K562 (cell line): Measurements from ENCODE around the gene MICAL2. TPM values are rescaled to one million over a fixed set of nuclear protein-coding genes. Genes with fewer than 3 reads are reported as not detected.

Experiments used
- ATAC-seq: fragments of 200-7000 bp; cut with Tn5 transposase; 3 replicates; pipeline ENCODE4 v1.9.1; 2020; ENCODE audit warnings: moderate library complexity
- BruUV-seq: library from RNA; stranded (reverse); fragments of 400-500 nt; replicated peaks from 2 replicates; lab custom pipeline; 2021; lab: Mats Ljungman, UMichigan
- CTCF ChIA-PET: fragments of 300-600 bp; formaldehyde crosslinking; extraction: SDS; loops from one replicate; lab custom pipeline; 2021; ENCODE audit warnings: low intra/inter-chr PET ratio; lab: Yijun Ruan, JAX
- POLR2A ChIA-PET: fragments of 300-600, 350-650 bp; sonication (Branson Sonifier 250); formaldehyde crosslinking; extraction: SDS; loops from one replicate; lab custom pipeline; 2021; ENCODE audit warnings: antibody characterized with exemption, inconsistent platforms; lab: Yijun Ruan, JAX
- DNase-seq, 4 experiments: peaks; one replicate each; pipeline versions ENCODE4 v3.0.0 to v3.0.0-alpha.2; 2011 to 2018; ENCODE audit warnings: low spot score in 3 of 4, mixed read lengths in 3 of 4; ENCODE audit errors: extremely low read depth in 1 of 4
- FAIRE-seq: peaks from 2 replicates; lab custom pipeline; 2011; peaks lifted over from hg19 to GRCh38; lab: Jason Lieb, UNC
- H2AFZ ChIP-seq: 2 replicates; pipeline ENCODE4 v1.6.0; 2011; ENCODE audit warnings: low read depth, low read length, control low read depth, inconsistent platforms
- H3K27ac ChIP-seq: fragments of 200-600 bp; 3 replicates; pipeline ENCODE4 v1.8.0; 2011; ENCODE audit warnings: low read depth, mild to moderate bottlenecking, control low read depth, inconsistent platforms, low read length, moderate library complexity, mixed read lengths; ENCODE audit errors: extremely low read depth
- H3K27me3 ChIP-seq, 2 experiments: fragments of 300-600 bp in 1 of 2; 2 replicates in 1 of 2; 3 replicates in 1 of 2; pipeline versions ENCODE4 v1.6.0 to v1.8.0; 2011; ENCODE audit warnings: inconsistent platforms in 2 of 2, low read length in 2 of 2, mild to moderate bottlenecking in 1 of 2, mixed read lengths in 1 of 2, moderate library complexity in 1 of 2; ENCODE audit not compliant: control insufficient read depth in 2 of 2, insufficient read depth in 2 of 2
- H3K36me3 ChIP-seq: fragments of 300-600 bp; 3 replicates; pipeline ENCODE4 v1.8.0; 2011; ENCODE audit warnings: mild to moderate bottlenecking, low read length, inconsistent platforms; ENCODE audit not compliant: control insufficient read depth, insufficient read depth
- H3K4me1 ChIP-seq, 2 experiments: fragments of 200-600 bp in 1 of 2; replicated peaks in 1 of 2; 2 replicates in 1 of 2; 3 replicates in 1 of 2; pipeline versions ENCODE4 v1.5.1 to v1.8.0; 2011; ENCODE audit warnings: inconsistent platforms in 2 of 2, low read length in 2 of 2, mild to moderate bottlenecking in 1 of 2, mixed read lengths in 1 of 2, moderate library complexity in 1 of 2; ENCODE audit not compliant: control insufficient read depth in 2 of 2, insufficient read depth in 2 of 2
- H3K4me2 ChIP-seq: 2 replicates; pipeline ENCODE4 v1.6.1; 2011; ENCODE audit warnings: low read length, control low read depth, inconsistent platforms, mixed read lengths; ENCODE audit not compliant: insufficient read depth
- H3K4me3 ChIP-seq: fragments of 200-600 bp; sonication (generic), shearing (Covaris generic); 2 replicates; pipeline ENCODE4 v1.5.1; 2016; ENCODE audit warnings: control low read depth, inconsistent platforms
- H3K79me2 ChIP-seq: fragments of 200-600 bp; 3 replicates; pipeline ENCODE4 v1.8.0; 2011; ENCODE audit warnings: low read length, inconsistent platforms; ENCODE audit not compliant: control insufficient read depth, insufficient read depth
- H3K9ac ChIP-seq, 2 experiments: 2 replicates each; pipeline versions ENCODE4 v1.6.0 to v1.6.1; 2011; ENCODE audit warnings: low read depth in 2 of 2, low read length in 2 of 2, control low read depth in 1 of 2, inconsistent platforms in 1 of 2, mild to moderate bottlenecking in 1 of 2, mixed read lengths in 1 of 2; ENCODE audit not compliant: insufficient read depth in 1 of 2
- H3K9me1 ChIP-seq: one replicate; pipeline ENCODE4 v1.6.0; 2011; ENCODE audit warnings: inconsistent platforms, mild to moderate bottlenecking, low read length, moderate library complexity; ENCODE audit not compliant: control insufficient read depth, insufficient read depth
- H3K9me3 ChIP-seq: replicated peaks from 2 replicates; pipeline ENCODE4 v1.5.1; 2011; ENCODE audit warnings: low read depth, low read length, inconsistent platforms; ENCODE audit not compliant: control insufficient read depth, insufficient read depth
- H4K20me1 ChIP-seq: replicated peaks from 2 replicates; pipeline ENCODE4 v1.6.1; 2011; ENCODE audit warnings: low read length, inconsistent platforms, mixed read lengths; ENCODE audit not compliant: control insufficient read depth, insufficient read depth
- CREM ChIP-seq: IDR thresholded peaks from 2 replicates; pipeline ENCODE4 v1.6.1; 2014; ENCODE audit warnings: antibody characterized with exemption, low read depth
- ELK3 ChIP-seq: fragments of 450-650 bp; formaldehyde crosslinking; IDR thresholded peaks from 2 replicates; pipeline ENCODE4 v1.4.0; 2020; ENCODE audit warnings: mild to moderate bottlenecking
- ESRRA ChIP-seq: fragments of 450-650 bp; IDR thresholded peaks from 2 replicates; pipeline ENCODE4 v1.6.1; 2014; ENCODE audit warnings: low read depth, mild to moderate bottlenecking, moderate library complexity, borderline replicate concordance
- FOS ChIP-seq: IDR thresholded peaks from 3 replicates; pipeline ENCODE4 v1.6.1; 2011; ENCODE audit not compliant: insufficient read length; ENCODE audit errors: extremely low read depth
- HDAC1 ChIP-seq, 2 experiments: fragments of 450-650 bp; IDR thresholded peaks; 2 replicates each; pipeline ENCODE4 v1.6.1; 2016 to 2017; ENCODE audit warnings: inconsistent platforms in 1 of 2, mild to moderate bottlenecking in 1 of 2, moderate library complexity in 1 of 2
- HLTF ChIP-seq: fragments of 450-650 bp; IDR thresholded peaks from 2 replicates; pipeline ENCODE4 v1.6.1; 2016
- HOXB6 ChIP-seq: fragments of 250-450 bp; sonication (Bioruptor Pico); IDR thresholded peaks from 2 replicates; pipeline ENCODE4 v1.5.1; 2022; ENCODE audit warnings: mild to moderate bottlenecking, borderline replicate concordance
- LARP7 ChIP-seq: fragments of 450-650 bp; IDR thresholded peaks from 2 replicates; pipeline ENCODE4 v1.6.1; 2016
- MBD2 ChIP-seq: sonication (generic); IDR thresholded peaks from 2 replicates; pipeline ENCODE4 v1.6.1; 2016; ENCODE audit warnings: low read depth, borderline replicate concordance
- MLLT1 ChIP-seq, 2 experiments: fragments of 450-650 bp; IDR thresholded peaks; 2 replicates each; pipeline ENCODE4 v1.6.1; 2016
- POLR2A ChIP-seq: fragments of 450-650 bp; conservative IDR thresholded peaks from 2 replicates; pipeline ENCODE4 v1.6.1; 2016
- RFX1 ChIP-seq: fragments of 450-650 bp; IDR thresholded peaks from 2 replicates; pipeline ENCODE4 v1.6.1; 2016; ENCODE audit warnings: mild to moderate bottlenecking, moderate library complexity
- SNRNP70 ChIP-seq: fragments of 200-400 bp; formaldehyde crosslinking; optimal IDR thresholded peaks from 2 replicates; pipeline ENCODE3; 2017; ENCODE audit warnings: low read depth, low read length
- YBX1 ChIP-seq: fragments of 450-650 bp; IDR thresholded peaks from 2 replicates; pipeline ENCODE4 v1.7.1; 2016; ENCODE audit warnings: mild to moderate bottlenecking
- ZBTB2 ChIP-seq: fragments of 450-650 bp; IDR thresholded peaks from 2 replicates; pipeline ENCODE4 v1.6.1; 2016; ENCODE audit warnings: antibody characterized with exemption
- ZNF197 ChIP-seq: fragments of 200-800 bp; sonication (Bioruptor generic); IDR thresholded peaks from 2 replicates; pipeline ENCODE4 v1.6.1; 2016; ENCODE audit warnings: low read depth, missing genetic modification characterization, missing compliant biosample characterization
- ZNF24 ChIP-seq: fragments of 450-650 bp; IDR thresholded peaks from 2 replicates; pipeline ENCODE4 v1.6.1; 2016
- ZNF449 ChIP-seq: fragments of 250-450 bp; sonication (Bioruptor Pico); IDR thresholded peaks from 2 replicates; pipeline ENCODE4 v1.8.0; 2022; ENCODE audit warnings: moderate library complexity, mild to moderate bottlenecking, inconsistent platforms
- WGBS: fragments of 100-300 bp; shearing (Covaris generic); methylation state at CpG from one replicate; pipeline ENCODE4 v1.1.6; 2016; ENCODE audit warnings: low coverage, mixed read lengths; ENCODE audit not compliant: insufficient coverage; ENCODE audit errors: missing lambda C conversion rate; 5-methylcytosine and 5-hydroxymethylcytosine counted together
- in situ Hi-C: fragments of 300-500 bp; cut with MboI; formaldehyde crosslinking; loops from 4 replicates; pipeline ENCODE4 v1.15.0; 2018; ENCODE audit warnings: inconsistent platforms, mixed read lengths
- intact Hi-C: fragments of 100-400 bp; cut with micrococcal nuclease; formaldehyde crosslinking; loops from 2 replicates; pipeline ENCODE4 v1.14.2; 2022
- polyA plus RNA-seq, 8 experiments: library from polyadenylated mRNA; depleted of rRNA in 4 of 8; stranded (reverse) in 5 of 8; unstranded in 3 of 8; fragments of >200 nt; fragmentation: Nextera tagmentation in 2 of 8; fragmentation: Illumina TruSeq in 1 of 8; extraction: Ambion mirVana in 2 of 8; extraction: Trizol in 1 of 8; gene quantifications; 2 replicates each; pipeline versions ENCODE4 v1.2.1 to v1.2.3, GENCODE V29; 2011 to 2014; ENCODE audit warnings: inconsistent platforms in 1 of 8, missing spikeins in 1 of 8
- total RNA-seq, 7 experiments: library from RNA; depleted of rRNA in 6 of 7; stranded (reverse); fragments of >200 nt in 6 of 7; fragmentation: Illumina TruSeq in 2 of 7; extraction: Trizol in 2 of 7; gene quantifications; 2 replicates each; pipeline versions ENCODE4 v1.2.1 to v1.2.3, GENCODE V29; 2011 to 2021; ENCODE audit warnings: low replicate concordance in 1 of 7
- TF ChIP-seq, protein P1 (sequence below): sonication (generic); formaldehyde crosslinking; IDR thresholded peaks from 2 replicates; pipeline ENCODE4 v1.8.0; 2022; ENCODE audit warnings: mild to moderate bottlenecking, missing genetic modification reagents

Gene MICAL2
- total and polyA plus RNA-seq, 9 of the 15 experiments (the other 6 are each of a cell fraction or from before 2014, with no cell fraction given), result 4.7 to 64.2 (median 33.6) TPM

GRCh38 chr11:12168114-12168513 lies 57.7 kb downstream of the MICAL2 start:
- H3K36me3 ChIP-seq, result peaks cover 27% of the 10 kb centered on the region
- 96% methylated on average over 2 of the region's 3 CpGs for WGBS
- no peak overlapping the region for H3K4me3 ChIP-seq
- BruUV-seq, result no TSS peak
- H3K4me2 ChIP-seq, result peak overlapping the region; percentile 5; the same call in 1 of the 2 replicates
- no peaks in the 10 kb centered on the region for H4K20me1 ChIP-seq
- FAIRE-seq (peak; percentile 19), ATAC-seq (no peak), DNase-seq (no peak)
- CTCF ChIA-PET, result no interaction called here
- no peaks in the 10 kb centered on the region for H3K9me1 ChIP-seq
- peaks cover 7% of the 10 kb centered on the region; the same call in 2 of the 3 replicates for H3K79me2 ChIP-seq
- peaks cover 19 to 42% of the 10 kb centered on the region in 2 experiments for H3K4me1 ChIP-seq
- H3K9ac ChIP-seq, result peak overlapping the region in 1 of 2 experiments; percentile 72; a peak in 1 of 4 replicates
- H3K27me3 ChIP-seq, result no peaks in the 10 kb centered on the region
- intact Hi-C loops (loop anchor here (5.0 kb wide), 1 partner anchor 34 kb away; no protein-coding TSS in a partner anchor), in situ Hi-C loops (no loop called here)
- no peak overlapping the region for H2AFZ ChIP-seq
- peak overlapping the region; percentile 91 for H3K27ac ChIP-seq
- H3K9me3 ChIP-seq, result no peaks in the 10 kb centered on the region
- POLR2A ChIA-PET, result interaction anchor here (0.9 to 1.2 kb wide), 4 partner anchors 9 to 1600 kb away, joined by 3 to 7 read pairs (median 4); partner anchors contain the start of gene LYVE1
- peak; percentile 75 to 84 for TF ChIP-seq MLLT1 (IDR thresholded peaks at IDR 0.05)
- no peak for TF ChIP-seq RFX1
- TF ChIP-seq ZNF24, result no peak
- no peak for TF ChIP-seq SNRNP70
- no peak for TF ChIP-seq ELK3 (CRISPR knock-in tag)
- no peak; the same call in 1 of the 2 replicates for TF ChIP-seq ZBTB2
- no peak for TF ChIP-seq CREM
- TF ChIP-seq ZNF449 (CRISPR knock-in tag), result no peak
- TF ChIP-seq HDAC1 (IDR thresholded peaks at IDR 0.05), result peak in 1 of 2 experiments; percentile 65; a peak in 2 of 4 replicates
- no peak for TF ChIP-seq ESRRA
- no peak for TF ChIP-seq YBX1
- TF ChIP-seq, protein P1, sequence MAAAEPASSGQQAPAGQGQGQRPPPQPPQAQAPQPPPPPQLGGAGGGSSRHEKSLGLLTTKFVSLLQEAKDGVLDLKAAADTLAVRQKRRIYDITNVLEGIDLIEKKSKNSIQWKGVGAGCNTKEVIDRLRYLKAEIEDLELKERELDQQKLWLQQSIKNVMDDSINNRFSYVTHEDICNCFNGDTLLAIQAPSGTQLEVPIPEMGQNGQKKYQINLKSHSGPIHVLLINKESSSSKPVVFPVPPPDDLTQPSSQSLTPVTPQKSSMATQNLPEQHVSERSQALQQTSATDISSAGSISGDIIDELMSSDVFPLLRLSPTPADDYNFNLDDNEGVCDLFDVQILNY, result no peak
- no peak for TF ChIP-seq FOS
- TF ChIP-seq POLR2A, result peak; percentile 23; the same call in 1 of the 2 replicates
- no peak for TF ChIP-seq ZNF197 (CRISPR knock-in tag)
- peak; percentile 94; the same call in 1 of the 2 replicates for TF ChIP-seq LARP7
- TF ChIP-seq HOXB6 (CRISPR knock-in tag), result no peak
- no peak for TF ChIP-seq MBD2
- TF ChIP-seq HLTF, result peak; percentile 84
